ENCODE measurements around the gene EXOC6B.

The EXOC6B gene

GRCh38 chr2:72837171-72837570, 11.3 kb upstream of the EXOC6B start:
- TF ChIP-seq GLIS3 (CRISPR knock-in tag; IDR thresholded peaks at IDR 0.05) (no peak), CREB5 (CRISPR knock-in tag; IDR thresholded peaks at IDR 0.05; ENCODE audit: low read depth) (no peak), PATZ1 (CRISPR knock-in tag; IDR thresholded peaks at IDR 0.05; ENCODE audit: borderline replicate concordance) (no peak)
- no peak for ATAC-seq

- TF ChIP-seq POU6F1 (CRISPR knock-in tag; IDR thresholded peaks at IDR 0.05; ENCODE audit: borderline replicate concordance, low read depth) (no peak), ZFP30 (CRISPR knock-in tag; IDR thresholded peaks at IDR 0.05) (no peak), TSHZ2 (CRISPR knock-in tag; IDR thresholded peaks at IDR 0.05) (no peak), CREB5 (CRISPR knock-in tag; IDR thresholded peaks at IDR 0.05; ENCODE audit: low read depth) (no peak), ZC3H10 (CRISPR knock-in tag; IDR thresholded peaks at IDR 0.05) (no peak), ESRRG (CRISPR knock-in tag; IDR thresholded peaks at IDR 0.05) (no peak), CSRNP3 (CRISPR knock-in tag; IDR thresholded peaks at IDR 0.05) (no peak), PATZ1 (CRISPR knock-in tag; IDR thresholded peaks at IDR 0.05; ENCODE audit: borderline replicate concordance) (no peak), TOX (CRISPR knock-in tag; IDR thresholded peaks at IDR 0.05; ENCODE audit: borderline replicate concordance) (no peak), ZNF70 (CRISPR knock-in tag; IDR thresholded peaks at IDR 0.05) (no peak), SNAI2 (CRISPR knock-in tag; IDR thresholded peaks at IDR 0.05) (no peak), BACH2 (CRISPR knock-in tag; IDR thresholded peaks at IDR 0.05; ENCODE audit: borderline replicate concordance) (no peak)
- no peak for ATAC-seq
These were observed 9.6 kb upstream of the EXOC6B start for GRCh38 chr2:72835403-72835802.

GRCh38 chr2:72834596-72834995, 8.8 kb upstream of the EXOC6B start:
- ATAC-seq = no peak
- TF ChIP-seq ZNF70 (CRISPR knock-in tag; IDR thresholded peaks at IDR 0.05) (no peak), TCF4 (CRISPR knock-in tag; IDR thresholded peaks at IDR 0.05; ENCODE audit: borderline replicate concordance) (no peak), TSHZ2 (CRISPR knock-in tag; IDR thresholded peaks at IDR 0.05) (no peak), RARB (CRISPR knock-in tag; IDR thresholded peaks at IDR 0.05) (no peak), ZFP30 (CRISPR knock-in tag; IDR thresholded peaks at IDR 0.05) (no peak), ZFP3 (CRISPR knock-in tag; IDR thresholded peaks at IDR 0.05) (no peak), PPARA (CRISPR knock-in tag; IDR thresholded peaks at IDR 0.05; ENCODE audit: borderline replicate concordance) (no peak), ZNF8 (CRISPR knock-in tag; IDR thresholded peaks at IDR 0.05) (no peak), TOX (CRISPR knock-in tag; IDR thresholded peaks at IDR 0.05; ENCODE audit: borderline replicate concordance) (no peak), SNAI2 (CRISPR knock-in tag; IDR thresholded peaks at IDR 0.05) (no peak), CREB5 (CRISPR knock-in tag; IDR thresholded peaks at IDR 0.05; ENCODE audit: low read depth) (no peak), ZNF565 (CRISPR knock-in tag; conservative IDR thresholded peaks at IDR 0.05; ENCODE audit: low read depth) (no peak), OSR1 (CRISPR knock-in tag; IDR thresholded peaks at IDR 0.05) (no peak), GLIS3 (CRISPR knock-in tag; IDR thresholded peaks at IDR 0.05) (no peak), ISL1 (CRISPR knock-in tag; IDR thresholded peaks at IDR 0.05) (no peak)

Measured in SK-N-SH treated with all-trans-retinoic acid at 6 μM for 48 hours (cell line).